Stimulated activated naive CD4-positive, alpha-beta T cell (primary cell): ENCODE results near the gene SGO2.
"Not testable (repeated sequence)": the region's sequence is repeated elsewhere in the genome, so short reads cannot be mapped to it uniquely, and the experiment has no call there.

ENCODE experiments used
- DNase-seq, 6 experiments: peaks; one replicate each; lab custom pipeline; 2025; lab: John Stamatoyannopoulos, UW

The SGO2 gene

GRCh38 chr2:200620606-200621390 lies 94.8 kb downstream of the SGO2 start:
- DNase-seq: no peak

GRCh38 chr2:200622106-200622505 lies 96.1 kb downstream of the SGO2 start:
- no peak for DNase-seq

- DNase-seq: no peak
Observed at GRCh38 chr2:200624026-200624425, 98.0 kb downstream of the SGO2 start.

- DNase-seq: no peak
Observed at GRCh38 chr2:200624658-200625057, 98.7 kb downstream of the SGO2 start.

- DNase-seq: no peak
Observed at GRCh38 chr2:200625282-200625681, 99.3 kb downstream of the SGO2 start.

GRCh38 chr2:200625958-200626363 lies 100.0 kb downstream of the SGO2 start:
- no peak for DNase-seq

GRCh38 chr2:200627110-200627770 lies 101.2 kb downstream of the SGO2 start:
- DNase-seq: no peak

- DNase-seq: not testable (repeated sequence)
Observed at GRCh38 chr2:200628461-200628860, 102.5 kb downstream of the SGO2 start.

- no peak for DNase-seq
Observed at GRCh38 chr2:200631287-200631686, 105.3 kb downstream of the SGO2 start.
